WTC11 (cell line): ENCODE data around the gene FAM171A1. TPM values are rescaled to one million over a fixed set of nuclear protein-coding genes. Genes with fewer than 3 reads are reported as not detected.

Source experiments
- ATAC-seq: fragments of 200-7000 bp; cut with Tn5 transposase; 2 replicates; pipeline ENCODE4 v1.10.0; 2021; ENCODE audit warnings: mild to moderate bottlenecking, moderate library complexity
- CTCF ChIA-PET: fragments of 300-600 bp; sonication (Branson Sonifier 250); formaldehyde crosslinking; loops from one replicate; lab custom pipeline; 2021; ENCODE audit warnings: antibody characterized with exemption; lab: Charles Lee
- POLR2A ChIA-PET: fragments of 350-600 bp; sonication (Branson Sonifier 250); formaldehyde crosslinking; loops from one replicate; lab custom pipeline; 2021; ENCODE audit warnings: antibody characterized with exemption; lab: Charles Lee
- DNase-seq: peaks from one replicate; pipeline ENCODE4 v3.0.0; 2021; ENCODE audit warnings: low spot score
- H3K27ac Mint-ChIP-seq: 2 replicates; pipeline ENCODE4 v1.8.0; 2021; ENCODE audit warnings: mixed read lengths
- H3K27me3 Mint-ChIP-seq: 2 replicates; pipeline ENCODE4 v1.8.0; 2021; ENCODE audit warnings: low read depth, mild to moderate bottlenecking, moderate library complexity, mixed read lengths
- H3K36me3 Mint-ChIP-seq: 2 replicates; pipeline ENCODE4 v1.8.0; 2021; ENCODE audit warnings: mixed read lengths
- H3K4me1 Mint-ChIP-seq: 2 replicates; pipeline ENCODE4 v1.8.0; 2022; ENCODE audit warnings: mixed read lengths
- H3K4me3 Mint-ChIP-seq: 2 replicates; pipeline ENCODE4 v1.8.0; 2021; ENCODE audit warnings: mild to moderate bottlenecking, moderate library complexity, mixed read lengths
- H3K9me3 Mint-ChIP-seq: 2 replicates; pipeline ENCODE4 v1.8.0; 2021; ENCODE audit warnings: mixed read lengths
- CREM ChIP-seq: sonication (generic); formaldehyde crosslinking; IDR thresholded peaks from 2 replicates; pipeline ENCODE4 v1.8.1; 2022; ENCODE audit warnings: mild to moderate bottlenecking, missing genetic modification reagents, moderate library complexity
- ESRRA ChIP-seq: sonication (generic); formaldehyde crosslinking; IDR thresholded peaks from 2 replicates; pipeline ENCODE4 v1.8.1; 2022; ENCODE audit warnings: mild to moderate bottlenecking, missing genetic modification reagents, borderline replicate concordance
- FOXJ3 ChIP-seq: sonication (generic); formaldehyde crosslinking; IDR thresholded peaks from 2 replicates; pipeline ENCODE4 v1.9.0; 2021; ENCODE audit warnings: missing genetic modification reagents, mild to moderate bottlenecking, borderline replicate concordance
- FOXK1 ChIP-seq: sonication (generic); formaldehyde crosslinking; IDR thresholded peaks from 2 replicates; pipeline ENCODE4 v1.8.0; 2022; ENCODE audit warnings: mild to moderate bottlenecking, moderate library complexity, missing genetic modification reagents
- HMGA2 ChIP-seq: fragments of 250-450 bp; sonication (Bioruptor Pico); IDR thresholded peaks from 2 replicates; pipeline ENCODE4 v1.4.0; 2021; ENCODE audit warnings: mild to moderate bottlenecking, moderate library complexity
- IRF2 ChIP-seq: sonication (generic); formaldehyde crosslinking; IDR thresholded peaks from 2 replicates; pipeline ENCODE4 v1.8.0; 2022; ENCODE audit warnings: low read depth, missing genetic modification reagents, borderline replicate concordance
- MXD4 ChIP-seq: fragments of 250-450 bp; sonication (Bioruptor Pico); IDR thresholded peaks from 2 replicates; pipeline ENCODE4 v1.8.0; 2021; ENCODE audit warnings: mild to moderate bottlenecking, moderate library complexity, borderline replicate concordance
- OVOL2 ChIP-seq: fragments of 250-450 bp; sonication (Bioruptor Pico); IDR thresholded peaks from 2 replicates; pipeline ENCODE4 v1.9.0; 2021; ENCODE audit warnings: mild to moderate bottlenecking, borderline replicate concordance
- PRRX2 ChIP-seq: fragments of 250-450 bp; sonication (Bioruptor Pico); IDR thresholded peaks from 2 replicates; pipeline ENCODE4 v1.8.0; 2021; ENCODE audit warnings: mild to moderate bottlenecking
- RELA ChIP-seq: sonication (generic); formaldehyde crosslinking; IDR thresholded peaks from 2 replicates; pipeline ENCODE4 v1.8.1; 2022; ENCODE audit warnings: missing genetic modification reagents, mild to moderate bottlenecking, borderline replicate concordance
- SMAD3 ChIP-seq: sonication (generic); formaldehyde crosslinking; IDR thresholded peaks from 2 replicates; pipeline ENCODE4 v1.8.0; 2022; ENCODE audit warnings: missing genetic modification reagents, mild to moderate bottlenecking, borderline replicate concordance
- TEAD4 ChIP-seq: sonication (generic); formaldehyde crosslinking; IDR thresholded peaks from 2 replicates; pipeline ENCODE4 v1.8.0; 2022; ENCODE audit warnings: mild to moderate bottlenecking, missing genetic modification reagents
- TP53 ChIP-seq: sonication (generic); formaldehyde crosslinking; IDR thresholded peaks from 2 replicates; pipeline ENCODE4 v1.8.1; 2023; ENCODE audit warnings: mild to moderate bottlenecking, missing genetic modification reagents
- ZBTB21 ChIP-seq: sonication (generic); formaldehyde crosslinking; IDR thresholded peaks from 2 replicates; pipeline ENCODE4 v1.8.1; 2023; ENCODE audit warnings: mild to moderate bottlenecking, missing genetic modification reagents, borderline replicate concordance
- ZNF232 ChIP-seq: sonication (generic); formaldehyde crosslinking; IDR thresholded peaks from 2 replicates; pipeline ENCODE4 v1.8.0; 2022; ENCODE audit warnings: mild to moderate bottlenecking, missing genetic modification reagents
- total RNA-seq: library from RNA; stranded (reverse); gene quantifications from 3 replicates; pipeline ENCODE4 v1.2.3, GENCODE V29; 2021
- TF ChIP-seq, protein P1 (sequence below): sonication (generic); formaldehyde crosslinking; IDR thresholded peaks from 2 replicates; pipeline ENCODE4 v1.8.0; 2023; ENCODE audit warnings: mild to moderate bottlenecking, missing genetic modification reagents
- TF ChIP-seq, protein P2 (sequence below): sonication (generic); formaldehyde crosslinking; conservative IDR thresholded peaks from 2 replicates; pipeline ENCODE4 v1.8.1; 2023; ENCODE audit warnings: mild to moderate bottlenecking, low read depth, missing genetic modification reagents, moderate library complexity
- TF ChIP-seq, protein P3 (sequence below): sonication (generic); formaldehyde crosslinking; IDR thresholded peaks from 2 replicates; pipeline ENCODE4 v1.8.1; 2023; ENCODE audit warnings: mild to moderate bottlenecking, missing genetic modification reagents, borderline replicate concordance
- TF ChIP-seq, protein P4 (sequence below): sonication (generic); formaldehyde crosslinking; IDR thresholded peaks from 2 replicates; pipeline ENCODE4 v1.8.0; 2022; ENCODE audit warnings: missing genetic modification reagents
- TF ChIP-seq, protein P5 (sequence below): sonication (generic); formaldehyde crosslinking; IDR thresholded peaks from 2 replicates; pipeline ENCODE4 v1.8.0; 2022; ENCODE audit warnings: mild to moderate bottlenecking, missing genetic modification reagents

FAM171A1 gene
- total RNA-seq, 1 experiment from 2014 or later: 33.9 TPM

DNA sequence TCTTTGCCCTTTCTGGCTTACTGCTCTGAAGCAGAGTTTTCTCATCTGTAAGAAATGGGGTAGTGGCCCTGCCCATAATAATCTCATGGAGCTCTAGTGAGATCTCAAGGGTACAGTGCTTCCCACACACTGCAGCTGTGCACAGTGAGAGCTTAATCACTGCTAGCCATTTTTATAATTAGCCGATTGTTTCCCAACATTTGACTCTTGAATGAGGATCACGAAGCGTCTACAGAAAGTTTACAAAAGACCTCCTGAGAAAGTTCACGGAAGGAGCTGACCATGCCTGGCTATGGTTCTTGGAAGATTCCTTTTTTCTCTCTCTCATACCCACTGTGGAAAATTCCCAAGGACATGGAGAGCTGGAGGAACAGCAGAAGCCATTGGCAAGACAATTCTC lies 70.4 kb downstream of the FAM171A1 start:
- Mint-ChIP-seq H3K9me3 (no peaks in the 10 kb centered on the region), H3K4me1 (peaks cover 12% of the 10 kb centered on the region), H3K27ac (peak overlapping the region; percentile 5; the same call in 1 of the 2 replicates), H3K27me3 (no peaks in the 10 kb centered on the region), H3K4me3 (no peak overlapping the region), H3K36me3 (no peaks in the 10 kb centered on the region)
- no peak for TF ChIP-seq MXD4 (CRISPR knock-in tag)
- no peak for TF ChIP-seq ESRRA (CRISPR knock-in tag)
- no peak for TF ChIP-seq OVOL2
- TF ChIP-seq, protein P1, sequence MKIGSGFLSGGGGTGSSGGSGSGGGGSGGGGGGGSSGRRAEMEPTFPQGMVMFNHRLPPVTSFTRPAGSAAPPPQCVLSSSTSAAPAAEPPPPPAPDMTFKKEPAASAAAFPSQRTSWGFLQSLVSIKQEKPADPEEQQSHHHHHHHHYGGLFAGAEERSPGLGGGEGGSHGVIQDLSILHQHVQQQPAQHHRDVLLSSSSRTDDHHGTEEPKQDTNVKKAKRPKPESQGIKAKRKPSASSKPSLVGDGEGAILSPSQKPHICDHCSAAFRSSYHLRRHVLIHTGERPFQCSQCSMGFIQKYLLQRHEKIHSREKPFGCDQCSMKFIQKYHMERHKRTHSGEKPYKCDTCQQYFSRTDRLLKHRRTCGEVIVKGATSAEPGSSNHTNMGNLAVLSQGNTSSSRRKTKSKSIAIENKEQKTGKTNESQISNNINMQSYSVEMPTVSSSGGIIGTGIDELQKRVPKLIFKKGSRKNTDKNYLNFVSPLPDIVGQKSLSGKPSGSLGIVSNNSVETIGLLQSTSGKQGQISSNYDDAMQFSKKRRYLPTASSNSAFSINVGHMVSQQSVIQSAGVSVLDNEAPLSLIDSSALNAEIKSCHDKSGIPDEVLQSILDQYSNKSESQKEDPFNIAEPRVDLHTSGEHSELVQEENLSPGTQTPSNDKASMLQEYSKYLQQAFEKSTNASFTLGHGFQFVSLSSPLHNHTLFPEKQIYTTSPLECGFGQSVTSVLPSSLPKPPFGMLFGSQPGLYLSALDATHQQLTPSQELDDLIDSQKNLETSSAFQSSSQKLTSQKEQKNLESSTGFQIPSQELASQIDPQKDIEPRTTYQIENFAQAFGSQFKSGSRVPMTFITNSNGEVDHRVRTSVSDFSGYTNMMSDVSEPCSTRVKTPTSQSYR (CRISPR knock-in tag): no peak
- TF ChIP-seq, protein P2, sequence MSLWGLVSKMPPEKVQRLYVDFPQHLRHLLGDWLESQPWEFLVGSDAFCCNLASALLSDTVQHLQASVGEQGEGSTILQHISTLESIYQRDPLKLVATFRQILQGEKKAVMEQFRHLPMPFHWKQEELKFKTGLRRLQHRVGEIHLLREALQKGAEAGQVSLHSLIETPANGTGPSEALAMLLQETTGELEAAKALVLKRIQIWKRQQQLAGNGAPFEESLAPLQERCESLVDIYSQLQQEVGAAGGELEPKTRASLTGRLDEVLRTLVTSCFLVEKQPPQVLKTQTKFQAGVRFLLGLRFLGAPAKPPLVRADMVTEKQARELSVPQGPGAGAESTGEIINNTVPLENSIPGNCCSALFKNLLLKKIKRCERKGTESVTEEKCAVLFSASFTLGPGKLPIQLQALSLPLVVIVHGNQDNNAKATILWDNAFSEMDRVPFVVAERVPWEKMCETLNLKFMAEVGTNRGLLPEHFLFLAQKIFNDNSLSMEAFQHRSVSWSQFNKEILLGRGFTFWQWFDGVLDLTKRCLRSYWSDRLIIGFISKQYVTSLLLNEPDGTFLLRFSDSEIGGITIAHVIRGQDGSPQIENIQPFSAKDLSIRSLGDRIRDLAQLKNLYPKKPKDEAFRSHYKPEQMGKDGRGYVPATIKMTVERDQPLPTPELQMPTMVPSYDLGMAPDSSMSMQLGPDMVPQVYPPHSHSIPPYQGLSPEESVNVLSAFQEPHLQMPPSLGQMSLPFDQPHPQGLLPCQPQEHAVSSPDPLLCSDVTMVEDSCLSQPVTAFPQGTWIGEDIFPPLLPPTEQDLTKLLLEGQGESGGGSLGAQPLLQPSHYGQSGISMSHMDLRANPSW (CRISPR knock-in tag): no peak
- no peak for TF ChIP-seq TP53 (CRISPR knock-in tag)
- TF ChIP-seq, protein P3, sequence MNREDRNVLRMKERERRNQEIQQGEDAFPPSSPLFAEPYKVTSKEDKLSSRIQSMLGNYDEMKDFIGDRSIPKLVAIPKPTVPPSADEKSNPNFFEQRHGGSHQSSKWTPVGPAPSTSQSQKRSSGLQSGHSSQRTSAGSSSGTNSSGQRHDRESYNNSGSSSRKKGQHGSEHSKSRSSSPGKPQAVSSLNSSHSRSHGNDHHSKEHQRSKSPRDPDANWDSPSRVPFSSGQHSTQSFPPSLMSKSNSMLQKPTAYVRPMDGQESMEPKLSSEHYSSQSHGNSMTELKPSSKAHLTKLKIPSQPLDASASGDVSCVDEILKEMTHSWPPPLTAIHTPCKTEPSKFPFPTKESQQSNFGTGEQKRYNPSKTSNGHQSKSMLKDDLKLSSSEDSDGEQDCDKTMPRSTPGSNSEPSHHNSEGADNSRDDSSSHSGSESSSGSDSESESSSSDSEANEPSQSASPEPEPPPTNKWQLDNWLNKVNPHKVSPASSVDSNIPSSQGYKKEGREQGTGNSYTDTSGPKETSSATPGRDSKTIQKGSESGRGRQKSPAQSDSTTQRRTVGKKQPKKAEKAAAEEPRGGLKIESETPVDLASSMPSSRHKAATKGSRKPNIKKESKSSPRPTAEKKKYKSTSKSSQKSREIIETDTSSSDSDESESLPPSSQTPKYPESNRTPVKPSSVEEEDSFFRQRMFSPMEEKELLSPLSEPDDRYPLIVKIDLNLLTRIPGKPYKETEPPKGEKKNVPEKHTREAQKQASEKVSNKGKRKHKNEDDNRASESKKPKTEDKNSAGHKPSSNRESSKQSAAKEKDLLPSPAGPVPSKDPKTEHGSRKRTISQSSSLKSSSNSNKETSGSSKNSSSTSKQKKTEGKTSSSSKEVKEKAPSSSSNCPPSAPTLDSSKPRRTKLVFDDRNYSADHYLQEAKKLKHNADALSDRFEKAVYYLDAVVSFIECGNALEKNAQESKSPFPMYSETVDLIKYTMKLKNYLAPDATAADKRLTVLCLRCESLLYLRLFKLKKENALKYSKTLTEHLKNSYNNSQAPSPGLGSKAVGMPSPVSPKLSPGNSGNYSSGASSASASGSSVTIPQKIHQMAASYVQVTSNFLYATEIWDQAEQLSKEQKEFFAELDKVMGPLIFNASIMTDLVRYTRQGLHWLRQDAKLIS (CRISPR knock-in tag): no peak
- POLR2A ChIA-PET: interaction anchor here (1.0 kb wide), 1 partner anchor 24 kb away, joined by 3 read pairs; no protein-coding TSS in a partner anchor
- ATAC-seq (no peak), DNase-seq (no peak)
- CTCF ChIA-PET: interaction anchor here (0.9 to 1.7 kb wide), 8 partner anchors 10 to 133 kb away, joined by 3 to 7 read pairs (median 4); partner anchors contain the start of gene NMT2

DNA sequence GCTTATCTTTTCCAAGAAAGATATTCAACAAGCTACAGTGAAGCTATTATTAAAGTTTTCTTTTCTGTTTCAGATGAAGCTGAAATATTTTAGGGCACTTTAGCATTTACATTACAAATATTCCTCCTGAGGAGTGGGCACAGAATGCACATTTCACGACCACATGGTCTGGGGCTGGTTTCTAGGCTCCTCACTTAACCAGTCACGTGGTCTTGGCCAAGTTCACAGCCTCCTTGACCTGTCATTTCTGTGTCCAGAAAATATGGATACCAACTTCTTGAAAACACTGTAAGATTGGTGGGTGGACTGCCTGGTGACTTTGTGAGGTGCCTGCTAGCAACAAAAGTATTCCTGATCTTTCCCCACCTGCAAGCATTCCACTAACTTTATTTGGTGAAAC lies 70.9 kb downstream of the FAM171A1 start:
- ChIA-PET CTCF (interaction anchor here (0.8 kb wide), 1 partner anchor 46 kb away, joined by 3 read pairs; no protein-coding TSS in a partner anchor), POLR2A (no interaction called here)
- H3K9me3 Mint-ChIP-seq: no peaks in the 10 kb centered on the region
- no peak overlapping the region for H3K4me3 Mint-ChIP-seq
- peaks cover 17% of the 10 kb centered on the region for H3K4me1 Mint-ChIP-seq
- DNase-seq (no peak), ATAC-seq (no peak)
- H3K27ac Mint-ChIP-seq: no peak overlapping the region
- no peaks in the 10 kb centered on the region for H3K36me3 Mint-ChIP-seq
- H3K27me3 Mint-ChIP-seq: no peaks in the 10 kb centered on the region
- no peak for TF ChIP-seq RELA
- TF ChIP-seq PRRX2 (CRISPR knock-in tag): no peak
- TF ChIP-seq ZNF232 (CRISPR knock-in tag): no peak
- TF ChIP-seq SMAD3 (CRISPR knock-in tag): no peak
- TF ChIP-seq CREM (CRISPR knock-in tag): no peak
- no peak for TF ChIP-seq OVOL2
- no peak for TF ChIP-seq HMGA2 (CRISPR knock-in tag)
- TF ChIP-seq IRF2 (CRISPR knock-in tag): no peak
- TF ChIP-seq, protein P4, sequence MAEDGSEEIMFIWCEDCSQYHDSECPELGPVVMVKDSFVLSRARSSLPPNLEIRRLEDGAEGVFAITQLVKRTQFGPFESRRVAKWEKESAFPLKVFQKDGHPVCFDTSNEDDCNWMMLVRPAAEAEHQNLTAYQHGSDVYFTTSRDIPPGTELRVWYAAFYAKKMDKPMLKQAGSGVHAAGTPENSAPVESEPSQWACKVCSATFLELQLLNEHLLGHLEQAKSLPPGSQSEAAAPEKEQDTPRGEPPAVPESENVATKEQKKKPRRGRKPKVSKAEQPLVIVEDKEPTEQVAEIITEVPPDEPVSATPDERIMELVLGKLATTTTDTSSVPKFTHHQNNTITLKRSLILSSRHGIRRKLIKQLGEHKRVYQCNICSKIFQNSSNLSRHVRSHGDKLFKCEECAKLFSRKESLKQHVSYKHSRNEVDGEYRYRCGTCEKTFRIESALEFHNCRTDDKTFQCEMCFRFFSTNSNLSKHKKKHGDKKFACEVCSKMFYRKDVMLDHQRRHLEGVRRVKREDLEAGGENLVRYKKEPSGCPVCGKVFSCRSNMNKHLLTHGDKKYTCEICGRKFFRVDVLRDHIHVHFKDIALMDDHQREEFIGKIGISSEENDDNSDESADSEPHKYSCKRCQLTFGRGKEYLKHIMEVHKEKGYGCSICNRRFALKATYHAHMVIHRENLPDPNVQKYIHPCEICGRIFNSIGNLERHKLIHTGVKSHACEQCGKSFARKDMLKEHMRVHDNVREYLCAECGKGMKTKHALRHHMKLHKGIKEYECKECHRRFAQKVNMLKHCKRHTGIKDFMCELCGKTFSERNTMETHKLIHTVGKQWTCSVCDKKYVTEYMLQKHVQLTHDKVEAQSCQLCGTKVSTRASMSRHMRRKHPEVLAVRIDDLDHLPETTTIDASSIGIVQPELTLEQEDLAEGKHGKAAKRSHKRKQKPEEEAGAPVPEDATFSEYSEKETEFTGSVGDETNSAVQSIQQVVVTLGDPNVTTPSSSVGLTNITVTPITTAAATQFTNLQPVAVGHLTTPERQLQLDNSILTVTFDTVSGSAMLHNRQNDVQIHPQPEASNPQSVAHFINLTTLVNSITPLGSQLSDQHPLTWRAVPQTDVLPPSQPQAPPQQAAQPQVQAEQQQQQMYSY (CRISPR knock-in tag): no peak
- TF ChIP-seq, protein P5, sequence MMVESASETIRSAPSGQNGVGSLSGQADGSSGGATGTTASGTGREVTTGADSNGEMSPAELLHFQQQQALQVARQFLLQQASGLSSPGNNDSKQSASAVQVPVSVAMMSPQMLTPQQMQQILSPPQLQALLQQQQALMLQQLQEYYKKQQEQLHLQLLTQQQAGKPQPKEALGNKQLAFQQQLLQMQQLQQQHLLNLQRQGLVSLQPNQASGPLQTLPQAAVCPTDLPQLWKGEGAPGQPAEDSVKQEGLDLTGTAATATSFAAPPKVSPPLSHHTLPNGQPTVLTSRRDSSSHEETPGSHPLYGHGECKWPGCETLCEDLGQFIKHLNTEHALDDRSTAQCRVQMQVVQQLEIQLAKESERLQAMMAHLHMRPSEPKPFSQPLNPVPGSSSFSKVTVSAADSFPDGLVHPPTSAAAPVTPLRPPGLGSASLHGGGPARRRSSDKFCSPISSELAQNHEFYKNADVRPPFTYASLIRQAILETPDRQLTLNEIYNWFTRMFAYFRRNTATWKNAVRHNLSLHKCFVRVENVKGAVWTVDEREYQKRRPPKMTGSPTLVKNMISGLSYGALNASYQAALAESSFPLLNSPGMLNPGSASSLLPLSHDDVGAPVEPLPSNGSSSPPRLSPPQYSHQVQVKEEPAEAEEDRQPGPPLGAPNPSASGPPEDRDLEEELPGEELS: no peak
- TF ChIP-seq TEAD4 (CRISPR knock-in tag): no peak
- TF ChIP-seq ZBTB21 (CRISPR knock-in tag): no peak
- TF ChIP-seq FOXJ3: no peak
- no peak for TF ChIP-seq FOXK1
